DMS153 treated with DMSO at 0.1 percent for 48 hours (cell line): ENCODE results near the gene IFNK.
A peak's percentile ranks its signal among the peaks of the same experiment; 100 is the strongest.

Experiments used
- DNase-seq: peaks from one replicate; lab custom pipeline; 2025; ENCODE audit not compliant: unreplicated experiment; lab: John Stamatoyannopoulos, UW

Gene IFNK

GRCh38 chr9:27572061-27572460 lies 48.0 kb downstream of the IFNK start:
- no peak for DNase-seq

- no peak for DNase-seq
Measured at GRCh38 chr9:27572566-27572917, 48.5 kb downstream of the IFNK start.

- DNase-seq: peak; percentile 73
Measured at GRCh38 chr9:27572918-27573633, 49.0 kb downstream of the IFNK start, which contains the start of gene C9orf72. TSS of gene C9orf72 (minus strand) at chr9:27573481. CDS start at chr9:27567120, 6,361 bp downstream.

DNA sequence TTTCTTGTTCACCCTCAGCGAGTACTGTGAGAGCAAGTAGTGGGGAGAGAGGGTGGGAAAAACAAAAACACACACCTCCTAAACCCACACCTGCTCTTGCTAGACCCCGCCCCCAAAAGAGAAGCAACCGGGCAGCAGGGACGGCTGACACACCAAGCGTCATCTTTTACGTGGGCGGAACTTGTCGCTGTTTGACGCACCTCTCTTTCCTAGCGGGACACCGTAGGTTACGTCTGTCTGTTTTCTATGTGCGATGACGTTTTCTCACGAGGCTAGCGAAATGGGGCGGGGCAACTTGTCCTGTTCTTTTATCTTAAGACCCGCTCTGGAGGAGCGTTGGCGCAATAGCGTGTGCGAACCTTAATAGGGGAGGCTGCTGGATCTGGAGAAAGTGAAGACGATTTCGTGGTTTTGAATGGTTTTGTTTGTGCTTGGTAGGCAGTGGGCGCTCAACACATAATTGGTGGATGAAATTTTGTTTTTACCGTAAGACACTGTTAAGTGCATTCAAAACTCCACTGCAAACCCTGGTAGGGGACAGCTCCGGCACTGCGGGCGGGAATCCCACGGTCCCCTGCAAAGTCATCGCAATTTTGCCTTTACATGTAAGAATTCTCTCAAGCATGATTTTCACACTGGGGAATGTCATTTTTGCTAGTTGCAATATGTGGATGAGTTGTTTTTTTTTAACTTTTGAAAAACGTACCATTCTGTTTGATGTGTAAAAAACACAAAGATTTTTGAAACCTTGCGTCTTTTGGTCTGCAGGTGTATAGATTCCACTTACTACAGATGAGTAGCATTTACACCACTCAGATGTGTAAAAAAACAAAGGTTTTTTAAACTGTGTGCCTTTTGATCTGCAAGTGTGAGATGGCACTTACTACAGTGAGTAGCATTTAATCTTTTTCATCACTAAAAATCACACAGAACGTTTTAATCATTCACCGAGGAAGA lies 49.8 kb downstream of the IFNK start:
- peak; percentile 98 for DNase-seq
